IMR-90 (cell line): ENCODE results near the gene TMEM62. TPM values are rescaled to one million over a fixed set of nuclear protein-coding genes. Genes with fewer than 3 reads are reported as not detected.

Experiments used
- ATAC-seq: fragments of 200-7000 bp; cut with Tn5 transposase; 2 replicates; pipeline ENCODE4 v1.9.1; 2020; ENCODE audit warnings: low read depth, mild to moderate bottlenecking, moderate library complexity
- BruUV-seq: library from RNA; stranded (reverse); fragments of 400-500 nt; replicated peaks from 2 replicates; lab custom pipeline; 2021; lab: Mats Ljungman, UMichigan
- CTCF ChIA-PET: fragments of 300-600 bp; formaldehyde crosslinking; extraction: SDS; loops from one replicate; lab custom pipeline; 2021; ENCODE audit warnings: antibody characterized with exemption; lab: Yijun Ruan, JAX
- POLR2A ChIA-PET: fragments of 300-600 bp; sonication (Branson Sonifier 250); formaldehyde crosslinking; loops from one replicate; lab custom pipeline; 2022; ENCODE audit warnings: antibody characterized with exemption; ENCODE audit not compliant: unreplicated experiment; lab: Charles Lee
- DNase-seq: peaks from one replicate; pipeline ENCODE4 v3.0.0; 2013
- H2AFZ ChIP-seq: replicated peaks from 2 replicates; pipeline ENCODE3; 2013; ENCODE audit warnings: low read length, mild to moderate bottlenecking; ENCODE audit not compliant: poor library complexity
- H2AK5ac ChIP-seq: 2 replicates; pipeline ENCODE4 v1.6.1; 2013; ENCODE audit warnings: low read depth, low read length, inconsistent platforms
- H2AK9ac ChIP-seq: replicated peaks from 2 replicates; pipeline ENCODE3; 2013; ENCODE audit warnings: mild to moderate bottlenecking, low read depth, low read length, moderate library complexity; ENCODE audit not compliant: poor library complexity
- H2BK120ac ChIP-seq: 2 replicates; pipeline ENCODE4 v1.6.1; 2013; ENCODE audit warnings: low read depth, low read length, inconsistent platforms
- H2BK15ac ChIP-seq: 3 replicates; pipeline ENCODE4 v1.6.1; 2013; ENCODE audit warnings: low read depth, low read length, inconsistent platforms
- H2BK20ac ChIP-seq: 2 replicates; pipeline ENCODE4 v1.6.1; 2013; ENCODE audit warnings: low read depth, mild to moderate bottlenecking, inconsistent platforms, low read length, moderate library complexity
- H2BK5ac ChIP-seq: 2 replicates; pipeline ENCODE4 v1.6.1; 2013; ENCODE audit warnings: mild to moderate bottlenecking, low read depth, low read length, inconsistent platforms; ENCODE audit not compliant: poor library complexity, severe bottlenecking
- H3K14ac ChIP-seq: replicated peaks from 2 replicates; pipeline ENCODE4 v1.6.1; 2013; ENCODE audit warnings: low read depth, low read length, inconsistent platforms
- H3K18ac ChIP-seq: 2 replicates; pipeline ENCODE4 v1.6.1; 2013; ENCODE audit warnings: low read depth, low read length, control low read depth
- H3K23ac ChIP-seq: 2 replicates; pipeline ENCODE4 v1.6.1; 2013; ENCODE audit warnings: low read depth, low read length, inconsistent platforms
- H3K27ac ChIP-seq: 2 replicates; pipeline ENCODE4 v1.5.1; 2013; ENCODE audit warnings: mild to moderate bottlenecking, control low read depth, low read length; ENCODE audit not compliant: insufficient read depth
- H3K27me3 ChIP-seq: 2 replicates; pipeline ENCODE4 v1.6.1; 2013; ENCODE audit warnings: low read length; ENCODE audit not compliant: control insufficient read depth, insufficient read depth
- H3K36me3 ChIP-seq: 2 replicates; pipeline ENCODE4 v1.6.1; 2013; ENCODE audit warnings: low read length, mixed read lengths; ENCODE audit not compliant: control insufficient read depth, insufficient read depth
- H3K4ac ChIP-seq: 2 replicates; pipeline ENCODE4 v1.6.1; 2013; ENCODE audit warnings: low read depth, low read length, inconsistent platforms
- H3K4me1 ChIP-seq: 2 replicates; pipeline ENCODE4 v1.6.1; 2013; ENCODE audit warnings: low read length, mixed read lengths; ENCODE audit not compliant: control insufficient read depth, insufficient read depth
- H3K4me2 ChIP-seq: 2 replicates; pipeline ENCODE4 v1.6.1; 2013; ENCODE audit warnings: low read depth, mild to moderate bottlenecking, control low read depth, low read length, moderate library complexity
- H3K4me3 ChIP-seq: 2 replicates; pipeline ENCODE4 v1.5.1; 2013; ENCODE audit warnings: low read depth, mild to moderate bottlenecking, control low read depth, low read length, moderate library complexity; ENCODE audit not compliant: insufficient read depth
- H3K56ac ChIP-seq: 2 replicates; pipeline ENCODE4 v1.6.1; 2013; ENCODE audit warnings: low read length, inconsistent platforms; ENCODE audit not compliant: insufficient read depth; ENCODE audit errors: extremely low read depth
- H3K79me1 ChIP-seq, 2 experiments: 2 replicates each; pipeline ENCODE4 v1.6.1; 2013; ENCODE audit warnings: low read length in 2 of 2, inconsistent platforms in 1 of 2, low read depth in 1 of 2
- H3K9ac ChIP-seq: 2 replicates; pipeline ENCODE4 v1.6.1; 2013; ENCODE audit warnings: low read depth, low read length, control low read depth
- H3K9me1 ChIP-seq: 2 replicates; pipeline ENCODE4 v1.6.1; 2013; ENCODE audit warnings: low read length, inconsistent platforms; ENCODE audit not compliant: insufficient read depth
- H3K9me3 ChIP-seq: 2 replicates; pipeline ENCODE4 v1.6.1; 2013; ENCODE audit warnings: low read length; ENCODE audit not compliant: control insufficient read depth, insufficient read depth
- H4K20me1 ChIP-seq: 2 replicates; pipeline ENCODE4 v1.6.1; 2013; ENCODE audit warnings: low read length, inconsistent platforms; ENCODE audit not compliant: insufficient read depth
- H4K5ac ChIP-seq: 2 replicates; pipeline ENCODE4 v1.6.1; 2013; ENCODE audit warnings: mild to moderate bottlenecking, low read depth, low read length, control low read depth
- H4K8ac ChIP-seq, 2 experiments: 2 replicates each; pipeline ENCODE4 v1.6.1; 2013; ENCODE audit warnings: low read depth in 2 of 2, low read length in 2 of 2, control low read depth in 1 of 2, inconsistent platforms in 1 of 2
- H4K91ac ChIP-seq: 2 replicates; pipeline ENCODE4 v1.6.1; 2013; ENCODE audit warnings: low read depth, low read length, inconsistent platforms; ENCODE audit not compliant: insufficient read depth
- BHLHE40 ChIP-seq: fragments of 150-350 bp; IDR thresholded peaks from 2 replicates; pipeline ENCODE4 v1.6.1; 2016; ENCODE audit warnings: mild to moderate bottlenecking, low read depth, low read length
- CEBPB ChIP-seq: IDR thresholded peaks from 2 replicates; pipeline ENCODE4 v1.6.1; 2012; ENCODE audit warnings: low read depth, low read length, improper control_type of control experiment
- CHD1 ChIP-seq: IDR thresholded peaks from 2 replicates; pipeline ENCODE4 v1.6.1; 2012; ENCODE audit warnings: low read depth, low read length, improper control_type of control experiment
- FOS ChIP-seq: fragments of 150-350 bp; IDR thresholded peaks from 2 replicates; pipeline ENCODE4 v1.6.1; 2016; ENCODE audit warnings: low read depth, low read length
- MAFK ChIP-seq: IDR thresholded peaks from 2 replicates; pipeline ENCODE4 v1.6.1; 2012; ENCODE audit warnings: low read depth, low read length, improper control_type of control experiment
- MAZ ChIP-seq: IDR thresholded peaks from 2 replicates; pipeline ENCODE4 v1.6.1; 2012; ENCODE audit warnings: low read depth, mild to moderate bottlenecking, low read length, improper control_type of control experiment, moderate library complexity, borderline replicate concordance
- NFE2L2 ChIP-seq: fragments of 150-350 bp; IDR thresholded peaks from 2 replicates; pipeline ENCODE4 v1.6.1; 2016; ENCODE audit warnings: low read depth, mild to moderate bottlenecking, low read length
- POLR2A ChIP-seq: IDR thresholded peaks from 2 replicates; pipeline ENCODE4 v1.6.1; 2012; ENCODE audit warnings: mild to moderate bottlenecking, low read depth, low read length
- RAD21 ChIP-seq: IDR thresholded peaks from 2 replicates; pipeline ENCODE4 v1.6.1; 2012; ENCODE audit warnings: low read length, improper control_type of control experiment
- RFX5 ChIP-seq: IDR thresholded peaks from 2 replicates; pipeline ENCODE4 v1.8.0; 2012; ENCODE audit warnings: low read depth, mild to moderate bottlenecking, low read length, moderate library complexity
- SMC3 ChIP-seq: fragments of 150-350 bp; IDR thresholded peaks from 2 replicates; pipeline ENCODE4 v1.6.1; 2016; ENCODE audit warnings: low read depth, mild to moderate bottlenecking, antibody characterized with exemption, low read length, moderate library complexity
- WGBS, 2 experiments: methylation state at CpG; one replicate each; pipeline versions ENCODE4 v1.1.5 to v1.1.7; 2013; ENCODE audit warnings: missing lambda C conversion rate in 2 of 2; ENCODE audit not compliant: insufficient read length in 1 of 2; ENCODE audit errors: extremely low coverage in 2 of 2; 5-methylcytosine and 5-hydroxymethylcytosine counted together
- dilution Hi-C: fragments of 300-500 bp; cut with HindIII; formaldehyde crosslinking; loops from one replicate; pipeline ENCODE4 v1.14.3; 2018; ENCODE audit warnings: low sequenced_read_pairs; ENCODE audit not compliant: unreplicated experiment
- in situ Hi-C: fragments of 300-500 bp; cut with MboI; formaldehyde crosslinking; loops from 3 replicates; pipeline ENCODE4 v1.14.3; 2019; ENCODE audit warnings: low sequenced_read_pairs, inconsistent platforms, mixed read lengths
- intact Hi-C: fragments of 100-400 bp; cut with micrococcal nuclease; formaldehyde crosslinking; loops from 2 replicates; pipeline ENCODE4 v1.10.0; 2022
- polyA plus RNA-seq, 3 experiments: library from polyadenylated mRNA; depleted of rRNA; stranded (reverse); fragments of >200 nt; gene quantifications; 2 replicates each; pipeline ENCODE4 v1.2.3, GENCODE V29; 2012; ENCODE audit warnings: low replicate concordance in 1 of 3
- total RNA-seq: library from RNA; depleted of rRNA; stranded (reverse); fragments of >200 nt; gene quantifications from 2 replicates; pipeline ENCODE4 v1.2.3, GENCODE V29; 2012
- TF ChIP-seq, protein P1 (sequence below): conservative IDR thresholded peaks from 2 replicates; pipeline ENCODE4 v1.5.1; 2012; ENCODE audit warnings: mild to moderate bottlenecking, low read depth, low read length, improper control_type of control experiment
- TF ChIP-seq, protein P2 (sequence below): fragments of 150-350 bp; IDR thresholded peaks from 2 replicates; pipeline ENCODE4 v1.6.1; 2016; ENCODE audit warnings: low read depth, mild to moderate bottlenecking, low read length, moderate library complexity, borderline replicate concordance
- TF ChIP-seq, protein P3 (sequence below): fragments of 150-350 bp; IDR thresholded peaks from 2 replicates; pipeline ENCODE4 v1.6.1; 2017; ENCODE audit warnings: mild to moderate bottlenecking, antibody characterized with exemption, low read length, low read depth

Gene TMEM62
- total and polyA plus RNA-seq, 2 of the 4 experiments (the other 2 are of a cell fraction): 3.7 to 5.6 TPM

DNA sequence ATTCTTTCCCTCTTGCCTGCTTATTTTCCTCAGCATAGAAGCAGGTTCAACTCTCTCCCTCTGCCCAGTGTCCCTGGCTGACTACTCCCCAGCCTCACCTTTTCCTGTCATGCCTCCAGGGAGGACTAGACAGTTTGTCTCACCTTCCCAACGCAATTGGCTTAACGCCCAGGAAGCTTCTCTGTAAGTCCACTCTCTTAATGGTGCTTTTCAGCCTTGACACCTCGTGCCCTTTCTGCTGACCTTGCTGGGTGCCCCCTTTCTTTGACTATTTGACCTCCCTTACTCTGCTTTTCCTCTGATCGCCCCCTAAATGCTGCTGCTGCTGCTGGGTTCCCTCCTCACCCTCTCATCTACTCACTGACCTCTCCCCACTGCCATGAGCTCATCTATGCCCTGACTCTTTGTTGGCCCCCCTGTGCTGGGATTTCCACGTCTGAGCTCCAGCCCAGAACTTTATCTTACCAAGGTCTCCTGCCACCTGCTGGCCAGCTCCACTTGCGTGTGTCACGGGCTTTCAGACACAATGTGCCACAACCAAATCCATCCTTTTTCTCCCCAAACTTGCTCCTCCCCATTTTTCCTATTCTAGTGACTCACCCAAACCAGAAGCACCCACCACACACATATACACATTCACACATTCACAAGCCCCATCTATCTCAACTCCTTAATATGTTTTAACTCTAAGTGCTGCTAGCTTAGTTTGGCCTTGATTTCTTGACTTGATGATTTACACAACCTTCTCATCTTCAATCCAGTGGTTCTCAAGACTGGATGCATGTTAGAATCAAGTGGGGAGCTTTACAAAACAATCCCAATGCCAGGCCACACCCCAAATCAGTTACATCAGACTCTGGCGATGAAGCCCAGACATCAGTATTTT lies 70.9 kb downstream of the TMEM62 start:
- dilution Hi-C loops (no loop called here), intact Hi-C loops (no loop called here), in situ Hi-C loops (no loop called here)
- Histone ChIP-seq H2AFZ (peak overlapping the region; percentile 67), H4K20me1 (no peaks in the 10 kb centered on the region), H2BK120ac (no peak overlapping the region), H3K56ac (no peak overlapping the region), H3K9me3 (no peaks in the 10 kb centered on the region), H3K9ac (no peak overlapping the region), H3K14ac (no peak overlapping the region), H3K4me3 (no peak overlapping the region), H4K8ac (no peak overlapping the region), H3K4ac (no peak overlapping the region), H2AK9ac (peak overlapping the region; percentile 23), H3K18ac (no peak overlapping the region), H2BK5ac (no peak overlapping the region), H3K4me2 (no peak overlapping the region), H4K5ac (no peak overlapping the region), H3K79me1 (no peaks in the 10 kb centered on the region), H3K23ac (no peak overlapping the region), H4K91ac (no peak overlapping the region), H2AK5ac (no peak overlapping the region), H3K36me3 (no peaks in the 10 kb centered on the region), H2BK15ac (no peak overlapping the region), H3K9me1 (no peaks in the 10 kb centered on the region; the same call in 1 of the 2 replicates), H3K27me3 (peaks cover 51% of the 10 kb centered on the region), H2BK20ac (no peak overlapping the region), H3K27ac (no peak overlapping the region), H3K4me1 (no peaks in the 10 kb centered on the region)
- 18% methylated on average over 4 of the region's 8 CpGs; no CpG with 5 or more reads in 1 of the 2 experiments for WGBS, 2 experiments
- ChIA-PET CTCF (interaction anchor here (0.8 to 1.8 kb wide), 5 partner anchors 9 to 95 kb away, joined by 3 to 10 read pairs (median 3); no protein-coding TSS in a partner anchor), POLR2A (no interaction called here)
- BruUV-seq: no TSS peak
- DNase-seq (peak; percentile 75), ATAC-seq (peak; percentile 93)
- TF ChIP-seq, protein P1, sequence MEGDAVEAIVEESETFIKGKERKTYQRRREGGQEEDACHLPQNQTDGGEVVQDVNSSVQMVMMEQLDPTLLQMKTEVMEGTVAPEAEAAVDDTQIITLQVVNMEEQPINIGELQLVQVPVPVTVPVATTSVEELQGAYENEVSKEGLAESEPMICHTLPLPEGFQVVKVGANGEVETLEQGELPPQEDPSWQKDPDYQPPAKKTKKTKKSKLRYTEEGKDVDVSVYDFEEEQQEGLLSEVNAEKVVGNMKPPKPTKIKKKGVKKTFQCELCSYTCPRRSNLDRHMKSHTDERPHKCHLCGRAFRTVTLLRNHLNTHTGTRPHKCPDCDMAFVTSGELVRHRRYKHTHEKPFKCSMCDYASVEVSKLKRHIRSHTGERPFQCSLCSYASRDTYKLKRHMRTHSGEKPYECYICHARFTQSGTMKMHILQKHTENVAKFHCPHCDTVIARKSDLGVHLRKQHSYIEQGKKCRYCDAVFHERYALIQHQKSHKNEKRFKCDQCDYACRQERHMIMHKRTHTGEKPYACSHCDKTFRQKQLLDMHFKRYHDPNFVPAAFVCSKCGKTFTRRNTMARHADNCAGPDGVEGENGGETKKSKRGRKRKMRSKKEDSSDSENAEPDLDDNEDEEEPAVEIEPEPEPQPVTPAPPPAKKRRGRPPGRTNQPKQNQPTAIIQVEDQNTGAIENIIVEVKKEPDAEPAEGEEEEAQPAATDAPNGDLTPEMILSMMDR: peak; percentile 67
- TF ChIP-seq, protein P2, sequence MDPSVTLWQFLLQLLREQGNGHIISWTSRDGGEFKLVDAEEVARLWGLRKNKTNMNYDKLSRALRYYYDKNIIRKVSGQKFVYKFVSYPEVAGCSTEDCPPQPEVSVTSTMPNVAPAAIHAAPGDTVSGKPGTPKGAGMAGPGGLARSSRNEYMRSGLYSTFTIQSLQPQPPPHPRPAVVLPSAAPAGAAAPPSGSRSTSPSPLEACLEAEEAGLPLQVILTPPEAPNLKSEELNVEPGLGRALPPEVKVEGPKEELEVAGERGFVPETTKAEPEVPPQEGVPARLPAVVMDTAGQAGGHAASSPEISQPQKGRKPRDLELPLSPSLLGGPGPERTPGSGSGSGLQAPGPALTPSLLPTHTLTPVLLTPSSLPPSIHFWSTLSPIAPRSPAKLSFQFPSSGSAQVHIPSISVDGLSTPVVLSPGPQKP: no peak
- TF ChIP-seq CEBPB (no peak), CHD1 (no peak), FOS (no peak), RAD21 (peak; percentile 60), NFE2L2 (no peak), SMC3 (peak; percentile 69), MAFK (no peak), RFX5 (no peak), MAZ (peak; percentile 23), BHLHE40 (0 out of 2 replicates have a peak, but pooled peaks have one; percentile 18), POLR2A (no peak)
- TF ChIP-seq, protein P3, sequence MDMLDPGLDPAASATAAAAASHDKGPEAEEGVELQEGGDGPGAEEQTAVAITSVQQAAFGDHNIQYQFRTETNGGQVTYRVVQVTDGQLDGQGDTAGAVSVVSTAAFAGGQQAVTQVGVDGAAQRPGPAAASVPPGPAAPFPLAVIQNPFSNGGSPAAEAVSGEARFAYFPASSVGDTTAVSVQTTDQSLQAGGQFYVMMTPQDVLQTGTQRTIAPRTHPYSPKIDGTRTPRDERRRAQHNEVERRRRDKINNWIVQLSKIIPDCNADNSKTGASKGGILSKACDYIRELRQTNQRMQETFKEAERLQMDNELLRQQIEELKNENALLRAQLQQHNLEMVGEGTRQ: no peak
